Nucleus accumbens (tissue), 56 donors: ENCODE data around the gene LARP1.

ENCODE experiments used
- DNase-seq, 56 donors: peaks; one replicate each; lab custom pipeline; 2025; lab: John Stamatoyannopoulos, UW

LARP1 gene

DNA sequence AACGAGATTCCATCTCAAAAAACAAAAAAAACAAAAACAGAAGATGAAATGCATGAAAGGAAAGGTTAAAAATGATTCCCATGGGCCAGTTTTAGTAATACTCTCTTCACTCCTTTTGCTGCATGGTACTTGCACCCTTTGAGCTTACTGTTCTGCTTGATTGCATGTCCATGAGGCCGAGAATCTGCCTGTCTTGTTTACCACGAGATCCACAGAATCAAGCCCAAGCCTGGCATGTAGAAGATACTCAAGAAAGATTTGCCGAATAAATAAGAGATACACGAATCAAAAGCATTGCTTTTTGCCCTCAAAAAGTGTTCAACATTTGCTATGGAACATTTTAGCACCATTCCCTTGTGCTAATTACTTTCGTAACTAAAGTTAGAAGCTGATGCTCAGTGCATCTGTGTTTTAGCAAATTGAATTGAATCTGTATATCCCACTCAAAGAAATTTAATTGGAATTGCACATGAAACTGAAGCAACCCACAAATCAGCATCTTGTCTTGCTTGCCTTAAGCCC lies 94.1 kb downstream of the LARP1 start:
- peak in 3 of 56 donors; percentile 3 to 8 (median 4) for DNase-seq

DNA sequence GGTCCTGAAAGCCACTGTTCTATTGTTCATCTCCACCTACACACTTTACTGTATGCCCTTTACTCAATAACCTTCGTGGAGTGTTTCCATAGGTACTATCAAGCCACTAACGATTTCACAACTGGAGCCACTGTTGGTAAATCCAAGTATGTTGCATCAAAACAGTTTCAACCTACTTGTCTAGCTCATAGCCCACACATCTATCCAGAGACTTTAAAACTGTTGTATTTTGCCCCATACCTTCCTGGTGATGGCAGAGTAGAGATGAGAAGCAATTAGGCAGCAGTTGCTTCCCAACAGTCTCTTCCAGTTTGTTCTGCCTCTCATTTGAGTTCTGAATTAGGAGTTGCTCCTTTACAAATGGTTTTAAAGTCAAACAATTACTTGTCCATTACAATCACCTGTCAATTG lies 94.6 kb downstream of the LARP1 start:
- DNase-seq = peak in 1 of 56 donors; percentile 43

DNA sequence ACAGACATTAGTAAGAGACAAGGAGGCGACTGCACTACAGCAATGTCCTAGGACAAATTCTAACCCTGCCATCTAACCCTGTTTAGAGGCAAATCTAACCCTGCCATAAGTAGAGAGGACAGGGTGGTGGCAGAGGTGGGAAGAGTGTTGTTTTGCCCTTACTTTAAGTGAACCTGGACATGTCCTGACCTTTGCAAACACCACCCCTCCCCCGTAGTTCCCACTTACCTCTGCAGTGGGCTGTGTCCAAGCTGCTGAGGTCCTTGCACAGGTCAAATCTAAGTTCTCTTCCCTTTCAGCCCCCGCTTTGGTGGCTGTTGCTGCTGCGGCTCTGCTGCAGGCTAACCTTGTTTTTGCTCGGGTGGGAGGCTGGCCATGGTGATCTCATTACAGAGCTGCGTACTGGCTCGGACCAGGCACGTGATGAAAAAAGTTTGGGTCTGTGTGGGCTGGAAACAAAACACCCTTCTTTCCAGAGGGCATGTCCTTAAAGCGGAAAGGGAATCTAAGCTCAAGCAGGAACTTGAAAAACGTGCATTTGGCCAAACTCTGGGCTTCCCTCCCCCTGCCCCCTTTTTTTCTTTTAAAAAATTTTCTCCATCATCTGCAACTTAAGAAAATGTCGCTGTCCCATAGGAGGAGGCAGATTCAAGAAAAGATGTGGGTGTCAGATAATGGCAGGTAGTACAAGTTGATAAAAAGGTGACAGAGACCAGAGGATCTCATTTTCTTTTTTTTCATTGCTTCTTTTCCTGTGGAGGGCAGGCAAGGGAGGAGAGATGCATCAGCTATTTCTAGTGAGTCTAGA lies 95.3 kb downstream of the LARP1 start, which contains the start of gene FAXDC2:
Gene FAXDC2 (minus strand): TSS at position 349 of the 808 bp plus-strand sequence. CDS start 12,425 bp downstream, outside the sequence.
- DNase-seq = peak in 55 of 56 donors; percentile 9 to 84 (median 72)

DNA sequence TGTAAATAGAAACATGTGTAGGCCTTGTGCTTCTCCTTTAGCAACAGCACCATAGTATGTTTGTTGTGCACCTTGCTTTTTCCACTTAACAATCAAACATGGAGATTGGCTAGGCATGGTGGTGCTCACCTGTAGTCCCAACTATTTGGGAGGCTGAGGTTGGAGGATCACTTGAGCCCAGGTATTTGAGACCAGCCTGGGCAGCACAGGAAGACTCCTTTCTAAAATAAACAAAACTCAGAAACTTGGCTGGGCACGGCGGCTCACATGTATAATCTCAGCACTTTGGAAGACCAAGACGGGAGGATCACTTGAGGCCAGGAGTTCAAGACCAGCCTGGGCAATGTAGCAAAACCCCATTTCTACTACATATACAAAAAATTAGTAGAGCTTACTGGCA lies 96.2 kb downstream of the LARP1 start:
- DNase-seq = no peak

GRCh38 chr5:154857530-154858296 lies 102.5 kb downstream of the LARP1 start:
- peak; percentile 74 to 99 (median 93) for DNase-seq

- peak; percentile 87 to 99 (median 98) for DNase-seq
Measured at GRCh38 chr5:154858297-154858971, 103.3 kb downstream of the LARP1 start, which contains the start of gene CNOT8. Gene CNOT8 (plus strand): TSS chr5:154858627. CDS start chr5:154863279, 4,652 bp downstream.

GRCh38 chr5:154858972-154859871 lies 104.0 kb downstream of the LARP1 start:
- no peak for DNase-seq

DNA sequence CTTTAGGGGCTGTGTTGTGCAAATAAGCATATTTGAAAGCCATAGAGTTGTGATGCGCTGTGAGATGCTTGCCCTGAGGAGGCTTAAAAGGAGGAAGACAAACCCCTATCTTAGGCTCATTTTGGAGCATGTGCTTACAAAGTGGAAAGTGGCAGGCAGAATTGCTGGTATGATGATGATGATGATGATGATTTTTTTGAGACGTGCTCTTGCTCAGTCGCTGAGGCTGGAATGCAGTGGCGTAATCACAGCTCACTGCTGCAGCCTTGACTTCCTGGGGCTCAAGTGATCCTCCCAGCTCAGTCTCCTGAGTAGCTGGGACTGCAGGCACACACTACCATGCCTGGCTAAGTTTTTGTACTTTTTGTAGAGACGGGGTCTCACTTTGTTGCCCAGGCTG lies 104.9 kb downstream of the LARP1 start:
- DNase-seq = no peak

DNA sequence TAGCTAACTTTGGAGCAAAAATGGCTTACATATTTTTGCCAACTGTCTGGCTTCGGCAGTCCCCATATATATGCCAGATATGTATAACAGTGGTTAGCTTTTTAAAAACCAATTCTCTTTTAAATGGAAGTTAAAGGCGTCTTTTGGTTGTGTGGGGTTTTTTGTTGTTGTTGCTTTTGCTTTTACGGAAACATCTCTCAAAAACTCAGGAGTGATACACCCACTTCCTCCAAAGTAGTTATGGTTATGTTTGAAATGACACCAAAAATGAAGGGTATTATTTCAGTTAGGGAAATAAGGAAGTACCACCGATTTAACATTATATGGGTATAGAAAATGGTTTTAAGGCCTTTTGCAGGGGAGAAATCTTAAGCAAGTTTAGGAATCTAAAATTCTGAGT lies 105.6 kb downstream of the LARP1 start:
- DNase-seq = no peak

DNA sequence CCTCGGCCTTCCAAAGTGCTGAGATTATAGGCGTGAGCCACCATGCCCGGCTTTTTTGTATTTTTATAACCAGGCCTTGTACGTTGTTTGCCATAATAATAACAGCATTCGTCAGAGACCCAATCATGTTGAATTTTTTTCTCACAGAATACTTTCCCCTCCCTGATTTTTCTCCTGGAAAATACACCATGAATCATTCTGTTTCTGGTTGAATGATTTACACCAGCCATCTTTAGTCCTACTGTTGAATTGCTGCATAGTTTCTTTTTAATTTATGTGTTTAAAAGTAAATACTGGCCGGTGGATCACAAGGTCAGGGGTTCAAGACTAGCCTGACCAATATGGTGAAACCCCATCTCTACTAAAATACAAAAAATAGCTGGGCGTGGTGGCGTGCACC lies 106.8 kb downstream of the LARP1 start:
- no peak for DNase-seq

GRCh38 chr5:154862766-154863165 lies 107.6 kb downstream of the LARP1 start:
- no peak for DNase-seq

DNA sequence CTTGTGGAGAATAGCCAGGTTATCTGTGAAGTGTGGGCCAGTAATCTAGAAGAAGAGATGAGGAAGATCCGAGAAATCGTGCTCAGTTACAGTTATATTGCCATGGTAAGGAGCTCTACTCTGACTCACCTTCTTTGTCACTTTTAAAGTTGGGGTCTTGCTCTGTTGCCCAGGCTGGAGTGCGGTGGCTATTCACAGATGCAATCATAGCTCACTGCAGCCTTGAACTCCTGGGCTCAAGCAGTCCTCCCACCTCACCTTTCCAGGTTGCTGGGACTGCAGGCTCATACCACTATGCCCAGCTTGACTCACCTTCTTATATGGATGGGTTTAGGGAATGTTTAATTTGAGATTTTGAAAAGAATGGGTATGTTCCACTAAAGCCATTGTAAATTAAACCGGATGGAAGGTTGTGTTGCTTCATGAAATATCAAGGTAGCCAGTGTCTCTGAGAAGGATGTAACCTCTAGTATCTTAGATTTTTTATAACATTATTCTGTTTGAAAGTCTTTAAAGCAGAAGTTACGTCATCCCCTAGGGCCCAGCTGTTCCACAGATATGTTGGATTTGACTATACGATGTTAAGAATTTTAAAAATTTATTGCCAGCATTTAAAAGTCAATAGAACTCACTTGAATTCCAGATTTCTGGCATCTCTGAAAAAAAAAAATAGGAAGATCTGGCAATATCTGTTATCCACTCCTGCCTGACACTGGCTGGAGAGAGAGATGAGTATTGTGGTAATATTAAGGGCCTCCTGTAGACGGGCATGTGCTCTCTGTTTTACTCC lies 108.3 kb downstream of the LARP1 start:
- DNase-seq = no peak

- no peak for DNase-seq
Measured at GRCh38 chr5:154865466-154866184, 110.4 kb downstream of the LARP1 start.

DNA sequence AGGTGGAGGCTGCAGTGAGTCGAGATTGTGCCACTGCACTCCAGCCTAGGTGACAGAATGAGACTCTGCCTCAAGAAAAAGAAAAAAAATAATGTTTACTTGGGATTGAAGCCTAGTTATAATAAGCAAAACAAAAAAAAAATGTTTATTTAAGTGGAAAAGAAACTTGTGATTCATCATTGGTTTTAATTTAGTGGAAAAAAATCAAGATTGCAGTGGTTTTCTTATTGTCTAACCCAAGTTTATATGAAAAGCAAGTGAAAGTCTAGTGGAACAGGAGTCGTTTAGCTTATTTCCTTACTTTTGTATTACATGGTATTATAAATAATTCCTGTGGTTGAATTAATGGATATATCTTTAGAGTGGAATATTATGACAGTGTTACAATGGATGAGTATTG lies 111.7 kb downstream of the LARP1 start:
- no peak for DNase-seq
